ENCODE data around the gene SLC66A3. TPM values are rescaled to one million over a fixed set of nuclear protein-coding genes. Genes with fewer than 3 reads are reported as not detected.
A peak's percentile ranks its signal among the peaks of the same experiment; 100 is the strongest.

SLC66A3 gene
- total RNA-seq, 1 experiment from 2014 or later, result 13.3 TPM

DNA sequence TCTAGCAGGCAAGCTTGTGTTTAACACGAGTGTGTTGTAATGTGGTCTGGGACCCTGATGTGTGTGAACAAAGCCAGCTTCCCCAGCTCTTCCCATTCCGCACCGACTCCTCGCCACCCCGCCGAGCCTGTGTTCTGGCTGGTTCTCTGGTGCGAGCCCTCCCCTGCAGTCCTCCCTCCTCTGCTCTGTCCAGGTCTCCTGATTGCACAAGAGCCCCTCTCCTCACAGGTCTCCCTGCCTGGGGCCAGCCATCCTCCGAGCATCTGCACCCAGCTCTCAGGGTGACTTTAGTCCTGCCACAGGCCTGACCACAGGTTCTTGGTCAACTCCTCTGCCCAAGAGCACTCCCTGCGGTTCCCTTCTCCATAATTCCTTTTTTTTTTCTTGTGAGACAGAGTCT lies 13.2 kb downstream of the SLC66A3 start:
- no peak overlapping the region for H3K23ac ChIP-seq (ENCODE audit: insufficient read length, low read depth, low read length)
- no peak overlapping the region for H3K18ac ChIP-seq (ENCODE audit: insufficient read length, low read depth, low read length)
- no peak overlapping the region for H2BK15ac ChIP-seq (ENCODE audit: low read depth, low read length)
- no peak overlapping the region for H3K4me3 Mint-ChIP-seq
- H3K9me3 ChIP-seq (ENCODE audit: control insufficient read depth, low read depth, low read length), result no peaks in the 10 kb centered on the region
- H3K23me2 ChIP-seq (ENCODE audit: insufficient read length, low read depth, low read length, poor library complexity, severe bottlenecking), result no peaks in the 10 kb centered on the region
- no peaks in the 10 kb centered on the region for H3K27me3 ChIP-seq (ENCODE audit: insufficient read depth, low read length)
- no peak for DNase-seq
- H3K79me2 ChIP-seq (ENCODE audit: insufficient read depth, low read length), result no peaks in the 10 kb centered on the region
- no peak overlapping the region for H3K4ac ChIP-seq (ENCODE audit: low read depth, low read length)
- H3K27ac Mint-ChIP-seq, result peak overlapping the region; percentile 79 to 91 (median 89); a peak in 5 of 7 replicates
- no peak overlapping the region for H2AK5ac ChIP-seq (ENCODE audit: insufficient read length, low read length)
- no peaks in the 10 kb centered on the region for H3K4me1 ChIP-seq (ENCODE audit: insufficient read depth, low read length)
- no peak overlapping the region for H3T11ph ChIP-seq (ENCODE audit: low read length)
- H2BK20ac ChIP-seq (ENCODE audit: low read depth, low read length, poor library complexity, severe bottlenecking), result no peak overlapping the region
- no peak overlapping the region for H4K8ac ChIP-seq (replicated peaks; ENCODE audit: insufficient read length, low read depth, low read length)
- no peak overlapping the region for H2BK120ac ChIP-seq (ENCODE audit: low read depth, low read length, poor library complexity, severe bottlenecking)
- no peaks in the 10 kb centered on the region for H3K9me3 Mint-ChIP-seq
- H2BK12ac ChIP-seq (ENCODE audit: insufficient read length, low read depth, low read length), result no peak overlapping the region
- TF ChIP-seq, protein P1, sequence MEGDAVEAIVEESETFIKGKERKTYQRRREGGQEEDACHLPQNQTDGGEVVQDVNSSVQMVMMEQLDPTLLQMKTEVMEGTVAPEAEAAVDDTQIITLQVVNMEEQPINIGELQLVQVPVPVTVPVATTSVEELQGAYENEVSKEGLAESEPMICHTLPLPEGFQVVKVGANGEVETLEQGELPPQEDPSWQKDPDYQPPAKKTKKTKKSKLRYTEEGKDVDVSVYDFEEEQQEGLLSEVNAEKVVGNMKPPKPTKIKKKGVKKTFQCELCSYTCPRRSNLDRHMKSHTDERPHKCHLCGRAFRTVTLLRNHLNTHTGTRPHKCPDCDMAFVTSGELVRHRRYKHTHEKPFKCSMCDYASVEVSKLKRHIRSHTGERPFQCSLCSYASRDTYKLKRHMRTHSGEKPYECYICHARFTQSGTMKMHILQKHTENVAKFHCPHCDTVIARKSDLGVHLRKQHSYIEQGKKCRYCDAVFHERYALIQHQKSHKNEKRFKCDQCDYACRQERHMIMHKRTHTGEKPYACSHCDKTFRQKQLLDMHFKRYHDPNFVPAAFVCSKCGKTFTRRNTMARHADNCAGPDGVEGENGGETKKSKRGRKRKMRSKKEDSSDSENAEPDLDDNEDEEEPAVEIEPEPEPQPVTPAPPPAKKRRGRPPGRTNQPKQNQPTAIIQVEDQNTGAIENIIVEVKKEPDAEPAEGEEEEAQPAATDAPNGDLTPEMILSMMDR (conservative IDR thresholded peaks at IDR 0.05), result no peak
- H3K4me1 Mint-ChIP-seq, result peaks cover 8 to 15% of the 10 kb centered on the region in 2 experiments
- no CpG with 5 or more reads among the region's 9 CpGs for WGBS (ENCODE audit: extremely low coverage, insufficient read length, low lambda C conversion rate)
- H2BK5ac ChIP-seq (ENCODE audit: insufficient read length, low read length), result no peak overlapping the region
- no peak overlapping the region for H3K27ac ChIP-seq (ENCODE audit: insufficient read length, low read depth, low read length)
- H4K91ac ChIP-seq (ENCODE audit: insufficient read length, low read depth, low read length), result no peak overlapping the region
- H3K36me3 Mint-ChIP-seq (ENCODE audit: insufficient read depth in 1 of 3, low read depth in 3 of 3), result no peaks in the 10 kb centered on the region; a peak in 1 of 7 replicates
- H3K27me3 Mint-ChIP-seq (ENCODE audit: low read depth), result no peaks in the 10 kb centered on the region
- no peak overlapping the region for H4K5ac ChIP-seq (ENCODE audit: insufficient read length, low read depth, low read length)
- H3K79me1 ChIP-seq (ENCODE audit: insufficient read depth, low read depth, low read length, poor library complexity, severe bottlenecking), result no peaks in the 10 kb centered on the region
- H3K4me2 ChIP-seq (ENCODE audit: insufficient read depth, insufficient read length, low read length), result no peak overlapping the region
- no peaks in the 10 kb centered on the region for H4K20me1 ChIP-seq (ENCODE audit: control insufficient read depth, insufficient read depth, insufficient read length)
- no peak overlapping the region for H3K56ac ChIP-seq (ENCODE audit: insufficient read length, low read depth, low read length)
- H3K9ac ChIP-seq (ENCODE audit: extremely low read depth, insufficient read length, low read length), result no peak overlapping the region
- H3K14ac ChIP-seq (ENCODE audit: insufficient read depth, low read length), result no peak overlapping the region
- no peak overlapping the region for H2AFZ ChIP-seq (ENCODE audit: low read length)
